Measurements from ENCODE around the gene ZNF569. TPM values are rescaled to one million over a fixed set of nuclear protein-coding genes. Genes with fewer than 3 reads are reported as not detected.

ZNF569 gene
- total and polyA plus RNA-seq, 2 donors (not counting 1 experiment from before 2014, with no cell fraction given): 3.4 to 13.9 TPM

DNA sequence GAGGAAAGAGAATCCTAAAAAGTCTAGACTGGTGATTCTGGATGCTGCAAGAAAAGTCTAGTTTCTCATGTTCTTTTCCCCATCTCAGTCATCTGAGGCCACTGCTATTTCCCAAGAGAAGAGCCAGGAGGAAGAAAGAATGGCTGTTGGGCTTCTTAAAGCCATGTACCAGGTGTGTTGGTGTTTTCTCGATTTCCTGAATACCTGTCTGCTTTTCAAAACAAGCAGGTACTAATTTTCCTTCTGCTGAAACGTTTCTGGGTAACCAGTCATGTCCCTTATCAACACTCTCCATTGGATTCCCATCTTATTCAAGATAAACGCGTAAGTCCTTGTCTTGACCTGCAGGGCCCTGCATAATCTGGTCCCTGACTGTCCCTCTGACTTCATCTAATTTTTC, 3.0 kb upstream of the ZNF569 start:
- Histone ChIP-seq H3K4me1 (ENCODE audit: control insufficient read depth in 2 of 2, insufficient read depth in 2 of 2, low read length in 2 of 2) (peaks cover 14 to 32% of the 10 kb centered on the region in 2 donors), H3K36me3 (replicated peaks in 1 of 2; ENCODE audit: control extremely low read depth in 1 of 2, control insufficient read depth in 1 of 2, extremely low read depth in 1 of 2, insufficient read depth in 2 of 2, low read length in 1 of 2) (peaks cover 0 to 7% of the 10 kb centered on the region in 2 experiments), H3K27ac (ENCODE audit: low read length in 2 of 2) (peak overlapping the region in 1 of 2 donors; percentile 90), H3K9ac (ENCODE audit: low read length) (peak overlapping the region; percentile 89), H3K27me3 (replicated peaks in 1 of 4; ENCODE audit: control extremely low read depth in 1 of 4, control insufficient read depth in 3 of 4, insufficient read depth in 4 of 4, low read length in 3 of 4) (no peaks in the 10 kb centered on the region), H2AFZ (ENCODE audit: insufficient read depth, low read depth, low read length, poor library complexity, severe bottlenecking) (no peak overlapping the region), H3K4me3 (ENCODE audit: control extremely low read depth in 1 of 5, extremely low read depth in 1 of 5, insufficient read depth in 1 of 5, low read depth in 2 of 5, low read length in 4 of 5) (peak overlapping the region in 1 of 5 experiments; percentile 78), H4K20me1 (ENCODE audit: control insufficient read depth, insufficient read depth, low read length, poor library complexity, severe bottlenecking) (no peaks in the 10 kb centered on the region), H3K9me3 (ENCODE audit: control extremely low read depth in 1 of 3, control insufficient read depth in 2 of 3, insufficient read depth in 1 of 3, low read length in 2 of 3) (peaks cover 2 to 27% (median 12%) of the 10 kb centered on the region in 3 donors), H3K79me2 (ENCODE audit: control insufficient read depth, insufficient read depth, low read length) (peaks cover 48% of the 10 kb centered on the region), H3K4me2 (replicated peaks; ENCODE audit: low read depth, low read length, poor library complexity, severe bottlenecking) (peak overlapping the region; percentile 76)
- ATAC-seq (ENCODE audit: low read depth) (no peak), DNase-seq (peak; percentile 3)
- Mint-ChIP-seq H3K27ac (peak overlapping the region; percentile 98), H3K27me3 (no peaks in the 10 kb centered on the region), H3K4me1 (peaks cover 32% of the 10 kb centered on the region), H3K4me3 (peak overlapping the region; percentile 99), H3K9me3 (ENCODE audit: insufficient read depth) (peaks cover 2% of the 10 kb centered on the region)
- intact Hi-C loops (cut with micrococcal nuclease): no loop called here
- WGBS (ENCODE audit: insufficient coverage): 81% methylated on average over 2 of the region's 4 CpGs
- no peak for TF ChIP-seq EZH2 (IDR thresholded peaks at IDR 0.05; ENCODE audit: borderline replicate concordance, insufficient read depth, low read depth, low read length, poor library complexity, severe bottlenecking)
- ChIA-PET CTCF (interaction anchor here (0.8 kb wide), 1 partner anchor 10 kb away, joined by 3 read pairs; no protein-coding TSS in a partner anchor), POLR2A (no interaction called here)

DNA sequence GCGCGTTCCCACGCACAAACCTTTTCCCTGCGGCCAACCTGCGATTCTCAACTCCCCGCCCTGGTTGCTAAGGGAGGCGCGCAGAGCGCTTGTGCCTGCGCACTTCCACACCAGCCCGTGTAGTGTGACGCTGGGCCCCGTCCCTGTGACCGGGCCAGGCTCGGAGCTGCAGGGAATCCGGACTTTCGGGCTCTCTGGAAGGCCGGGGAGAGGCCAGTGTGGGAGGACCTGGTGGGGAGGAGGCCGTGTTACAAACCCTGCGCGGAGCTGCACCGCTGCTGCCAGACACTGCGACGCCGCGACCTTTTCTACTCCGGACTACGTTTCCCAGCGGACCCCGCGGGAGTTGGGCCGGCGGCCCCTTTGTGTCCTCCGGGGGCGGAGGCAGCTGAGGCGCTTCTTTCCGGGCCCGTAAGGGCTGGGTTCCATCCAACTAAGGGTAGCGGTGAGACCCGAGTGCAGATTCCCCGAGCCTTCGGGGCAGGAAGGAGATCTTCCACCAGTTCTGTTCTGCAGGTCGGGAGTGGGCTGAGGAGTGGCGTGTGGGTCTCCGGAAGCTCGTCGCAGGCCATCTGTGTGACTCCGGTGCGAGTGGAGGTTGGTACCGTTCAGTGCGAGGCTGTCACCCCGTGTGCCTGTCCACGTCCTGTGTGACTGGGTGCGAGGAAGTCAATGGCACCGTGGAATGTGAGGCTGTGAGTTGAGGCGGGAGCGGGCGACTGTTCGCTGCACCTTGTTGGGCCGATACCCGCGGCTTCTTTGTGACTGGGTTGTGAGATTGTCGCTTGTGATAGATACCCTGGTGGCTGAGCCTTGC, 1.9 kb upstream of the ZNF569 start, which contains the start of gene ZNF570:
Gene ZNF570 (plus strand): TSS at position 396 of the 817 bp plus-strand sequence. CDS start 999 bp downstream, outside the sequence.
- peak within 1 kb of the TSS; percentile 89 for H3K9ac ChIP-seq (ENCODE audit: low read length)
- H3K4me2 ChIP-seq (replicated peaks; ENCODE audit: low read depth, low read length, poor library complexity, severe bottlenecking): peak within 1 kb of the TSS; percentile 76
- H3K9me3 Mint-ChIP-seq (ENCODE audit: insufficient read depth): peaks cover 2% of the 10 kb centered on the region
- H3K27ac Mint-ChIP-seq: peak within 1 kb of the TSS; percentile 98
- CTCF ChIA-PET: interaction anchor here (0.8 to 1.2 kb wide), 3 partner anchors 83 to 252 kb away, joined by 3 to 4 read pairs (median 4); partner anchors contain the start of genes ZNF540 and ZNF571
- H3K27me3 Mint-ChIP-seq: no peaks in the 10 kb centered on the region
- ATAC-seq (ENCODE audit: low read depth) (peak; percentile 70), DNase-seq (peak; percentile 92)
- POLR2A ChIA-PET: interaction anchor here (0.6 to 3.0 kb wide), 10 partner anchors 37 to 1091 kb away, joined by 3 to 23 read pairs (median 6); partner anchors contain the start of genes ZFP14, ZNF382, ZNF527 and ZNF540
- no peaks in the 10 kb centered on the region for H4K20me1 ChIP-seq (ENCODE audit: control insufficient read depth, insufficient read depth, low read length, poor library complexity, severe bottlenecking)
- H3K27me3 ChIP-seq (replicated peaks in 1 of 4; ENCODE audit: control extremely low read depth in 1 of 4, control insufficient read depth in 3 of 4, insufficient read depth in 4 of 4, low read length in 3 of 4): no peaks in the 10 kb centered on the region
- peak within 1 kb of the TSS; percentile 90 to 95 for H3K27ac ChIP-seq (ENCODE audit: low read length in 2 of 2)
- TF ChIP-seq EZH2 (IDR thresholded peaks at IDR 0.05; ENCODE audit: borderline replicate concordance, insufficient read depth, low read depth, low read length, poor library complexity, severe bottlenecking): no peak
- TF ChIP-seq, protein P1, sequence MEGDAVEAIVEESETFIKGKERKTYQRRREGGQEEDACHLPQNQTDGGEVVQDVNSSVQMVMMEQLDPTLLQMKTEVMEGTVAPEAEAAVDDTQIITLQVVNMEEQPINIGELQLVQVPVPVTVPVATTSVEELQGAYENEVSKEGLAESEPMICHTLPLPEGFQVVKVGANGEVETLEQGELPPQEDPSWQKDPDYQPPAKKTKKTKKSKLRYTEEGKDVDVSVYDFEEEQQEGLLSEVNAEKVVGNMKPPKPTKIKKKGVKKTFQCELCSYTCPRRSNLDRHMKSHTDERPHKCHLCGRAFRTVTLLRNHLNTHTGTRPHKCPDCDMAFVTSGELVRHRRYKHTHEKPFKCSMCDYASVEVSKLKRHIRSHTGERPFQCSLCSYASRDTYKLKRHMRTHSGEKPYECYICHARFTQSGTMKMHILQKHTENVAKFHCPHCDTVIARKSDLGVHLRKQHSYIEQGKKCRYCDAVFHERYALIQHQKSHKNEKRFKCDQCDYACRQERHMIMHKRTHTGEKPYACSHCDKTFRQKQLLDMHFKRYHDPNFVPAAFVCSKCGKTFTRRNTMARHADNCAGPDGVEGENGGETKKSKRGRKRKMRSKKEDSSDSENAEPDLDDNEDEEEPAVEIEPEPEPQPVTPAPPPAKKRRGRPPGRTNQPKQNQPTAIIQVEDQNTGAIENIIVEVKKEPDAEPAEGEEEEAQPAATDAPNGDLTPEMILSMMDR (IDR thresholded peaks at IDR 0.05): no peak
- WGBS (ENCODE audit: insufficient coverage): under 1% methylated on average over 63 of the region's 63 CpGs
- peak within 1 kb of the TSS; percentile 77 to 98 (median 84) for H3K4me3 ChIP-seq (ENCODE audit: control extremely low read depth in 1 of 5, extremely low read depth in 1 of 5, insufficient read depth in 1 of 5, low read depth in 2 of 5, low read length in 4 of 5)
- H3K9me3 ChIP-seq (ENCODE audit: control extremely low read depth in 1 of 3, control insufficient read depth in 2 of 3, insufficient read depth in 1 of 3, low read length in 2 of 3): peaks cover 2 to 20% (median 11%) of the 10 kb centered on the region in 3 donors
- H3K4me1 ChIP-seq (ENCODE audit: control insufficient read depth in 2 of 2, insufficient read depth in 2 of 2, low read length in 2 of 2): peaks cover 14 to 32% of the 10 kb centered on the region in 2 donors
- H3K4me1 Mint-ChIP-seq: peaks cover 32% of the 10 kb centered on the region
- H3K36me3 ChIP-seq (replicated peaks in 1 of 2; ENCODE audit: control extremely low read depth in 1 of 2, control insufficient read depth in 1 of 2, extremely low read depth in 1 of 2, insufficient read depth in 2 of 2, low read length in 1 of 2): peaks cover 0 to 13% of the 10 kb centered on the region in 2 experiments
- intact Hi-C loops (cut with micrococcal nuclease): loop anchor here (1.0 to 5.0 kb wide), 8 partner anchors 37 to 1092 kb away; partner anchors contain the start of genes ZFP14, ZNF260, ZNF420 and ZNF461
- H3K4me3 Mint-ChIP-seq: peak within 1 kb of the TSS; percentile 99
- peak within 1 kb of the TSS; percentile 97 for H2AFZ ChIP-seq (ENCODE audit: insufficient read depth, low read depth, low read length, poor library complexity, severe bottlenecking)
- H3K79me2 ChIP-seq (ENCODE audit: control insufficient read depth, insufficient read depth, low read length): peaks cover 58% of the 10 kb centered on the region

All from B cell (primary cell).